IPS DF 4.7 (cell line): ENCODE results near the gene RAPH1.
"Not testable (repeated sequence)": the region's sequence is repeated elsewhere in the genome, so short reads cannot be mapped to it uniquely, and the experiment has no call there.

Experiments used
- DNase-seq: peaks from one replicate; pipeline ENCODE4 v3.0.0-alpha.2; 2013; ENCODE audit warnings: low spot score; ENCODE audit errors: extremely low read depth

The RAPH1 gene

GRCh38 chr2:203432811-203433210 lies 102.3 kb downstream of the RAPH1 start:
- DNase-seq, result no peak

GRCh38 chr2:203431391-203432185 lies 103.5 kb downstream of the RAPH1 start:
- DNase-seq, result no peak

GRCh38 chr2:203429643-203430042 lies 105.5 kb downstream of the RAPH1 start:
- DNase-seq, result not testable (repeated sequence)

- DNase-seq, result no peak
Observed at GRCh38 chr2:203427061-203427460, 108.0 kb downstream of the RAPH1 start.

GRCh38 chr2:203418271-203418670 lies 116.8 kb downstream of the RAPH1 start:
- no peak for DNase-seq

GRCh38 chr2:203413796-203414195 lies 121.3 kb downstream of the RAPH1 start:
- no peak for DNase-seq

- no peak for DNase-seq
Observed at GRCh38 chr2:203412546-203413331, 122.4 kb downstream of the RAPH1 start.

GRCh38 chr2:203407496-203407895 lies 127.6 kb downstream of the RAPH1 start:
- no peak for DNase-seq

- DNase-seq, result no peak
Observed at GRCh38 chr2:203404996-203405395, 130.1 kb downstream of the RAPH1 start.

GRCh38 chr2:203400805-203401585 lies 134.1 kb downstream of the RAPH1 start:
- DNase-seq, result no peak

- DNase-seq, result no peak
Observed at GRCh38 chr2:203399031-203399430, 136.1 kb downstream of the RAPH1 start.

GRCh38 chr2:203396667-203397066 lies 138.4 kb downstream of the RAPH1 start:
- peak; percentile 49 for DNase-seq

- DNase-seq, result no peak
Observed at GRCh38 chr2:203395858-203396257, 139.2 kb downstream of the RAPH1 start.

GRCh38 chr2:203394519-203395227 lies 140.4 kb downstream of the RAPH1 start:
- peak; percentile 3 for DNase-seq

- DNase-seq, result not testable (repeated sequence)
Observed at GRCh38 chr2:203388153-203388552, 146.9 kb downstream of the RAPH1 start.

- DNase-seq, result no peak
Observed at GRCh38 chr2:203383038-203383437, 152.1 kb downstream of the RAPH1 start.

- no peak for DNase-seq
Observed at GRCh38 chr2:203379156-203379555, 155.9 kb downstream of the RAPH1 start.

- no peak for DNase-seq
Observed at GRCh38 chr2:203376173-203376572, 158.9 kb downstream of the RAPH1 start.

GRCh38 chr2:203372706-203373105 lies 162.4 kb downstream of the RAPH1 start:
- not testable (repeated sequence) for DNase-seq

GRCh38 chr2:203366639-203367466 lies 168.2 kb downstream of the RAPH1 start:
- DNase-seq, result no peak
